H9 (cell line): ENCODE results near the gene PPM1J. TPM values are rescaled to one million over a fixed set of nuclear protein-coding genes. Genes with fewer than 3 reads are reported as not detected.

Source experiments
- DNase-seq: peaks from one replicate; pipeline ENCODE4 v3.0.0-alpha.2; 2017
- H2AFZ ChIP-seq: one replicate; pipeline ENCODE4 v1.6.1; 2013; ENCODE audit warnings: mild to moderate bottlenecking, low read length, control low read depth, moderate library complexity
- H2AK5ac ChIP-seq: 2 replicates; pipeline ENCODE4 v1.6.1; 2013; ENCODE audit warnings: low read length, control low read depth, mixed read lengths; ENCODE audit not compliant: insufficient read length
- H2BK120ac ChIP-seq: one replicate; pipeline ENCODE4 v1.6.1; 2013; ENCODE audit warnings: low read depth, mild to moderate bottlenecking, low read length, control low read depth, inconsistent platforms; ENCODE audit not compliant: poor library complexity, severe bottlenecking
- H2BK12ac ChIP-seq: 2 replicates; pipeline ENCODE4 v1.6.1; 2013; ENCODE audit warnings: low read length, control low read depth, mixed read lengths, low read depth; ENCODE audit not compliant: insufficient read length
- H2BK15ac ChIP-seq: 2 replicates; pipeline ENCODE4 v1.6.1; 2013; ENCODE audit warnings: low read depth, low read length, control low read depth
- H2BK20ac ChIP-seq: one replicate; pipeline ENCODE4 v1.6.1; 2013; ENCODE audit warnings: low read depth, mild to moderate bottlenecking, low read length, control low read depth, inconsistent platforms; ENCODE audit not compliant: poor library complexity, severe bottlenecking
- H2BK5ac ChIP-seq: 2 replicates; pipeline ENCODE4 v1.6.1; 2013; ENCODE audit warnings: low read length, control low read depth, mixed read lengths; ENCODE audit not compliant: insufficient read length
- H3K14ac ChIP-seq: 2 replicates; pipeline ENCODE4 v1.6.1; 2013; ENCODE audit warnings: low read length, control low read depth; ENCODE audit not compliant: insufficient read depth
- H3K18ac ChIP-seq: 2 replicates; pipeline ENCODE4 v1.6.1; 2013; ENCODE audit warnings: low read depth, mild to moderate bottlenecking, mixed read lengths, low read length, control low read depth; ENCODE audit not compliant: insufficient read length
- H3K23ac ChIP-seq: 2 replicates; pipeline ENCODE4 v1.6.1; 2013; ENCODE audit warnings: low read length, control low read depth, mixed read lengths, low read depth; ENCODE audit not compliant: insufficient read length
- H3K23me2 ChIP-seq: 2 replicates; pipeline ENCODE4 v1.6.1; 2013; ENCODE audit warnings: low read depth, mild to moderate bottlenecking, mixed read lengths, low read length, control low read depth; ENCODE audit not compliant: insufficient read length, poor library complexity, severe bottlenecking
- H3K27ac ChIP-seq: 2 replicates; pipeline ENCODE4 v1.5.1; 2013; ENCODE audit warnings: low read length, control low read depth, mixed read lengths, low read depth; ENCODE audit not compliant: insufficient read length
- H3K27me3 ChIP-seq: 2 replicates; pipeline ENCODE4 v1.6.1; 2013; ENCODE audit warnings: low read length, control low read depth, inconsistent platforms; ENCODE audit not compliant: insufficient read depth
- H3K4ac ChIP-seq: 2 replicates; pipeline ENCODE4 v1.6.1; 2013; ENCODE audit warnings: low read depth, mild to moderate bottlenecking, control low read depth, inconsistent platforms, low read length, moderate library complexity
- H3K4me1 ChIP-seq: 2 replicates; pipeline ENCODE4 v1.6.1; 2013; ENCODE audit warnings: low read length, control low read depth, inconsistent platforms; ENCODE audit not compliant: insufficient read depth
- H3K4me2 ChIP-seq: 2 replicates; pipeline ENCODE4 v1.6.1; 2013; ENCODE audit warnings: low read length, control low read depth, mixed read lengths; ENCODE audit not compliant: insufficient read length, insufficient read depth
- H3K56ac ChIP-seq: 2 replicates; pipeline ENCODE4 v1.6.1; 2013; ENCODE audit warnings: low read depth, mild to moderate bottlenecking, mixed read lengths, low read length, control low read depth; ENCODE audit not compliant: insufficient read length
- H3K79me1 ChIP-seq: 2 replicates; pipeline ENCODE4 v1.6.1; 2013; ENCODE audit warnings: low read depth, mild to moderate bottlenecking, moderate library complexity, low read length, control low read depth, inconsistent platforms; ENCODE audit not compliant: insufficient read depth, poor library complexity, severe bottlenecking
- H3K79me2 ChIP-seq: 2 replicates; pipeline ENCODE4 v1.6.1; 2013; ENCODE audit warnings: low read length, control low read depth, inconsistent platforms; ENCODE audit not compliant: insufficient read depth
- H3K9ac ChIP-seq: 2 replicates; pipeline ENCODE4 v1.6.1; 2013; ENCODE audit warnings: low read length, control low read depth, mixed read lengths; ENCODE audit not compliant: insufficient read length; ENCODE audit errors: extremely low read depth
- H3K9me3 ChIP-seq: one replicate; pipeline ENCODE4 v1.6.1; 2013; ENCODE audit warnings: low read depth, low read length, inconsistent platforms; ENCODE audit not compliant: control insufficient read depth
- H3T11ph ChIP-seq: one replicate; pipeline ENCODE4 v1.6.1; 2013; ENCODE audit warnings: mild to moderate bottlenecking, low read length, control low read depth, inconsistent platforms
- H4K20me1 ChIP-seq: one replicate; pipeline ENCODE4 v1.6.1; 2013; ENCODE audit not compliant: control insufficient read depth, insufficient read length, insufficient read depth
- H4K5ac ChIP-seq: 2 replicates; pipeline ENCODE4 v1.6.1; 2013; ENCODE audit warnings: low read depth, mild to moderate bottlenecking, mixed read lengths, low read length, control low read depth; ENCODE audit not compliant: insufficient read length
- H4K8ac ChIP-seq: replicated peaks from 2 replicates; pipeline ENCODE4 v1.6.1; 2013; ENCODE audit warnings: low read length, control low read depth, mixed read lengths, low read depth; ENCODE audit not compliant: insufficient read length
- H4K91ac ChIP-seq: 2 replicates; pipeline ENCODE4 v1.6.1; 2013; ENCODE audit warnings: low read depth, mild to moderate bottlenecking, moderate library complexity, mixed read lengths, low read length, control low read depth; ENCODE audit not compliant: insufficient read length
- H3K27ac Mint-ChIP-seq, 3 experiments: 2 replicates in 2 of 3; 3 replicates in 1 of 3; pipeline ENCODE4 v1.8.0; 2020 to 2021; ENCODE audit warnings: mixed read lengths in 3 of 3, mild to moderate bottlenecking in 1 of 3, moderate library complexity in 1 of 3
- H3K27me3 Mint-ChIP-seq: 2 replicates; pipeline ENCODE4 v1.8.0; 2021; ENCODE audit warnings: low read depth, mild to moderate bottlenecking, moderate library complexity, mixed read lengths
- H3K36me3 Mint-ChIP-seq, 3 experiments: 2 replicates in 2 of 3; 3 replicates in 1 of 3; pipeline ENCODE4 v1.8.0; 2020 to 2021; ENCODE audit warnings: low read depth in 3 of 3, mixed read lengths in 3 of 3; ENCODE audit not compliant: insufficient read depth in 1 of 3
- H3K4me1 Mint-ChIP-seq, 2 experiments: 2 replicates each; pipeline ENCODE4 v1.8.0; 2020; ENCODE audit warnings: mixed read lengths in 2 of 2
- H3K4me3 Mint-ChIP-seq, 2 experiments: 2 replicates in 1 of 2; 3 replicates in 1 of 2; pipeline ENCODE4 v1.8.0; 2020 to 2021; ENCODE audit warnings: mild to moderate bottlenecking in 2 of 2, mixed read lengths in 2 of 2, moderate library complexity in 1 of 2
- H3K9me3 Mint-ChIP-seq, 2 experiments: 2 replicates in 1 of 2; 3 replicates in 1 of 2; pipeline ENCODE4 v1.8.0; 2020; ENCODE audit warnings: mild to moderate bottlenecking in 2 of 2, mixed read lengths in 2 of 2, moderate library complexity in 1 of 2
- CTCF ChIP-seq: fragments of 200-600 bp; sonication (generic); conservative IDR thresholded peaks from 3 replicates; pipeline ENCODE4 v1.8.0; 2021; ENCODE audit warnings: antibody characterized with exemption, mild to moderate bottlenecking
- WGBS: extraction: QIAGEN DNeasy Blood & Tissue Kit; methylation state at CpG from one replicate; pipeline ENCODE4 v1.1.7; 2013; ENCODE audit warnings: missing lambda C conversion rate, low lambda C conversion rate, mixed read lengths; ENCODE audit not compliant: insufficient read length; ENCODE audit errors: extremely low coverage; 5-methylcytosine and 5-hydroxymethylcytosine counted together
- total RNA-seq: library from RNA; stranded (reverse); gene quantifications from 2 replicates; pipeline ENCODE4 v1.2.1, GENCODE V29; 2021

The PPM1J gene
- total RNA-seq, 1 experiment from 2014 or later = 12.7 TPM

GRCh38 chr1:112703706-112704105, 11.4 kb downstream of the PPM1J start:
- H2BK5ac ChIP-seq = no peak overlapping the region
- no peak overlapping the region for H3K27ac ChIP-seq
- peak overlapping the region in 1 of 3 experiments; percentile 76; a peak in 1 of 7 replicates for H3K27ac Mint-ChIP-seq
- no peak overlapping the region for H3K4ac ChIP-seq
- H4K8ac ChIP-seq = no peak overlapping the region
- H3K9me3 ChIP-seq = no peaks in the 10 kb centered on the region
- no peak overlapping the region for H3K18ac ChIP-seq
- H3K9ac ChIP-seq = no peak overlapping the region
- H3K79me2 ChIP-seq = no peaks in the 10 kb centered on the region
- H2BK120ac ChIP-seq = no peak overlapping the region
- H3K23me2 ChIP-seq = peaks cover 13% of the 10 kb centered on the region
- no peak for DNase-seq
- peaks cover 7% of the 10 kb centered on the region; the same call in 1 of the 2 replicates for H3K27me3 ChIP-seq
- H4K20me1 ChIP-seq = peaks cover 4% of the 10 kb centered on the region
- H3K4me2 ChIP-seq = no peak overlapping the region
- H3K36me3 Mint-ChIP-seq = peaks cover 14 to 45% (median 35%) of the 10 kb centered on the region in 3 experiments; a peak in 6 of 7 replicates
- H3K14ac ChIP-seq = no peak overlapping the region
- no peaks in the 10 kb centered on the region; a peak in 1 of 5 replicates for H3K9me3 Mint-ChIP-seq
- H3K27me3 Mint-ChIP-seq = peaks cover 62% of the 10 kb centered on the region
- H3T11ph ChIP-seq = no peak overlapping the region
- peaks cover 16% of the 10 kb centered on the region for H3K4me1 ChIP-seq
- no peak overlapping the region; a peak in 1 of 5 replicates for H3K4me3 Mint-ChIP-seq
- H2AK5ac ChIP-seq = no peak overlapping the region
- no peaks in the 10 kb centered on the region for H3K79me1 ChIP-seq
- no peak overlapping the region for H4K5ac ChIP-seq
- H3K23ac ChIP-seq = no peak overlapping the region
- no CpG with 5 or more reads among the region's 8 CpGs for WGBS
- no peak overlapping the region for H2BK12ac ChIP-seq
- H2BK15ac ChIP-seq = no peak overlapping the region
- H3K56ac ChIP-seq = no peak overlapping the region
- no peak overlapping the region for H2BK20ac ChIP-seq
- H2AFZ ChIP-seq = no peak overlapping the region
- no peak overlapping the region for H4K91ac ChIP-seq
- no peak for TF ChIP-seq CTCF
- H3K4me1 Mint-ChIP-seq = peaks cover 75 to 83% of the 10 kb centered on the region in 2 experiments
